Astrocyte (in vitro differentiated cells and primary cell): ENCODE results near the gene DDX39A. TPM values are rescaled to one million over a fixed set of nuclear protein-coding genes. Genes with fewer than 3 reads are reported as not detected.

Experiments
- DNase-seq: peaks from one replicate; pipeline ENCODE4 v3.0.0-alpha.2; 2010; ENCODE audit warnings: low read depth
- FAIRE-seq: peaks from 2 replicates; lab custom pipeline; 2011; peaks lifted over from hg19 to GRCh38; lab: Jason Lieb, UNC
- H2AFZ ChIP-seq: 2 replicates; pipeline ENCODE4 v1.6.0; 2012; ENCODE audit warnings: low read depth, low read length, inconsistent platforms
- H3K27ac ChIP-seq: 2 replicates; pipeline ENCODE4 v1.5.1; 2011; ENCODE audit warnings: low read depth, low read length, inconsistent platforms
- H3K27me3 ChIP-seq: 2 replicates; pipeline ENCODE4 v1.6.0; 2011; ENCODE audit warnings: low read length, inconsistent platforms; ENCODE audit not compliant: insufficient read depth
- H3K36me3 ChIP-seq: 2 replicates; pipeline ENCODE4 v1.5.1; 2011; ENCODE audit warnings: low read length, inconsistent platforms; ENCODE audit not compliant: insufficient read depth
- H3K4me1 ChIP-seq: 2 replicates; pipeline ENCODE4 v1.5.1; 2011; ENCODE audit warnings: low read length, inconsistent platforms; ENCODE audit not compliant: insufficient read depth
- H3K4me2 ChIP-seq: 2 replicates; pipeline ENCODE4 v1.6.0; 2012; ENCODE audit warnings: low read length, inconsistent platforms
- H3K4me3 ChIP-seq: 2 replicates; pipeline ENCODE4 v1.5.1; 2011; ENCODE audit warnings: low read depth, mild to moderate bottlenecking, low read length, inconsistent platforms; ENCODE audit not compliant: insufficient read depth
- H3K79me2 ChIP-seq: 2 replicates; pipeline ENCODE4 v1.6.0; 2012; ENCODE audit warnings: mild to moderate bottlenecking, low read length, inconsistent platforms; ENCODE audit not compliant: insufficient read depth
- H3K9ac ChIP-seq: 2 replicates; pipeline ENCODE4 v1.6.0; 2012; ENCODE audit warnings: mild to moderate bottlenecking, low read length, inconsistent platforms
- H3K9me3 ChIP-seq: 2 replicates; pipeline ENCODE4 v1.5.1; 2012; ENCODE audit warnings: low read depth, mild to moderate bottlenecking, low read length, inconsistent platforms; ENCODE audit not compliant: insufficient read depth
- H4K20me1 ChIP-seq: 2 replicates; pipeline ENCODE4 v1.6.0; 2012; ENCODE audit warnings: low read length, inconsistent platforms; ENCODE audit not compliant: insufficient read depth
- H3K27ac Mint-ChIP-seq: one replicate; pipeline ENCODE4 v1.8.0; 2021; ENCODE audit warnings: mild to moderate bottlenecking, mixed read lengths; ENCODE audit not compliant: unreplicated experiment
- H3K27me3 Mint-ChIP-seq: one replicate; pipeline ENCODE4 v1.8.0; 2021; ENCODE audit warnings: low read depth, mixed read lengths; ENCODE audit not compliant: unreplicated experiment
- H3K36me3 Mint-ChIP-seq: one replicate; pipeline ENCODE4 v1.8.0; 2021; ENCODE audit warnings: low read depth, mixed read lengths; ENCODE audit not compliant: unreplicated experiment
- H3K4me1 Mint-ChIP-seq: one replicate; pipeline ENCODE4 v1.8.0; 2021; ENCODE audit warnings: low read depth, mixed read lengths; ENCODE audit not compliant: unreplicated experiment
- H3K4me3 Mint-ChIP-seq: one replicate; pipeline ENCODE4 v1.8.0; 2021; ENCODE audit warnings: mild to moderate bottlenecking, moderate library complexity, mixed read lengths; ENCODE audit not compliant: unreplicated experiment
- H3K9me3 Mint-ChIP-seq: one replicate; pipeline ENCODE4 v1.8.0; 2021; ENCODE audit warnings: mild to moderate bottlenecking, mixed read lengths; ENCODE audit not compliant: unreplicated experiment
- CTCF ChIP-seq: IDR thresholded peaks from 2 replicates; pipeline ENCODE4 v1.5.1; 2011; ENCODE audit warnings: low read depth, mild to moderate bottlenecking, inconsistent platforms, low read length, moderate library complexity; ENCODE audit not compliant: insufficient read depth
- EZH2 ChIP-seq: IDR thresholded peaks from 2 replicates; pipeline ENCODE4 v1.6.1; 2012; ENCODE audit warnings: mild to moderate bottlenecking, low read length, inconsistent platforms; ENCODE audit not compliant: insufficient read depth
- total RNA-seq: library from RNA; stranded (reverse); gene quantifications from 2 replicates; pipeline ENCODE4 v1.2.1, GENCODE V29; 2021

DDX39A gene
- total RNA-seq, 1 donor from 2014 or later, result 54.9 TPM

- Mint-ChIP-seq H3K27me3 (no peaks in the 10 kb centered on the region), H3K9me3 (no peaks in the 10 kb centered on the region), H3K4me1 (peaks cover 2% of the 10 kb centered on the region), H3K4me3 (no peak overlapping the region), H3K36me3 (peaks cover 8% of the 10 kb centered on the region), H3K27ac (no peak overlapping the region)
- Histone ChIP-seq H3K4me2 (no peak overlapping the region), H3K9ac (no peak overlapping the region), H3K79me2 (peaks cover 32% of the 10 kb centered on the region), H4K20me1 (peaks cover 29% of the 10 kb centered on the region), H3K27me3 (no peaks in the 10 kb centered on the region), H3K4me1 (peaks cover 16% of the 10 kb centered on the region), H3K9me3 (no peaks in the 10 kb centered on the region), H2AFZ (no peak overlapping the region), H3K36me3 (peaks cover 3% of the 10 kb centered on the region), H3K4me3 (no peak overlapping the region), H3K27ac (no peak overlapping the region)
- DNase-seq (no peak), FAIRE-seq (no peak)
- TF ChIP-seq EZH2 (no peak), CTCF (no peak)
Measured at GRCh38 chr19:14437578-14438140, 18.5 kb upstream of the DDX39A start.

- TF ChIP-seq CTCF (no peak), EZH2 (no peak)
- Histone ChIP-seq H2AFZ (peak overlapping the region; percentile 45), H4K20me1 (peaks cover 24% of the 10 kb centered on the region), H3K4me1 (peaks cover 16% of the 10 kb centered on the region), H3K36me3 (no peaks in the 10 kb centered on the region), H3K27me3 (peaks cover 3% of the 10 kb centered on the region), H3K9ac (no peak overlapping the region), H3K9me3 (no peaks in the 10 kb centered on the region), H3K79me2 (peaks cover 30% of the 10 kb centered on the region), H3K4me3 (no peak overlapping the region), H3K27ac (no peak overlapping the region), H3K4me2 (peak overlapping the region; percentile 82)
- Mint-ChIP-seq H3K9me3 (no peaks in the 10 kb centered on the region), H3K27ac (no peak overlapping the region), H3K36me3 (peaks cover 2% of the 10 kb centered on the region), H3K4me3 (peak overlapping the region; percentile 50), H3K27me3 (peaks cover 4% of the 10 kb centered on the region), H3K4me1 (peaks cover 2% of the 10 kb centered on the region)
- DNase-seq (no peak), FAIRE-seq (no peak)
Measured at GRCh38 chr19:14435320-14436050, 16.3 kb upstream of the DDX39A start.
